A549 treated with CORT108297 at 1 μM for 4 hours (cell line): ENCODE results near the gene PTPRC. TPM values are rescaled to one million over a fixed set of nuclear protein-coding genes. Genes with fewer than 3 reads are reported as not detected.

Experiments
- total RNA-seq: library from RNA; stranded (reverse); fragments of 200-300 nt; extraction: Qiagen RNA extraction; gene quantifications from 5 replicates; pipeline ENCODE4 v1.2.3, GENCODE V29; 2022

Gene PTPRC
- total RNA-seq: not detected in 5 replicates

GRCh38 chr1:198638894-198639635 is at the start of gene PTPRC:
PTPRC (plus strand) TSS chr1:198639040; CDS start chr1:198639269, 229 bp downstream.

Other genes starting within 250 kb of the PTPRC start
- not detected in 5 replicates for gene ATP6V1G3, start 98.4 kb upstream of the PTPRC start, total RNA-seq